Stimulated activated CD8-positive, alpha-beta memory T cell treated with anti-CD3 and anti-CD28 coated beads, Interleukin-15, amount 100 ng/mL, for 1 hour (primary cell): Measurements from ENCODE around the gene PDSS2.

Experiments used
- DNase-seq: peaks from one replicate; pipeline ENCODE4 v3.0.0-alpha.2; 2020; ENCODE audit warnings: low read depth

PDSS2 gene

DNA sequence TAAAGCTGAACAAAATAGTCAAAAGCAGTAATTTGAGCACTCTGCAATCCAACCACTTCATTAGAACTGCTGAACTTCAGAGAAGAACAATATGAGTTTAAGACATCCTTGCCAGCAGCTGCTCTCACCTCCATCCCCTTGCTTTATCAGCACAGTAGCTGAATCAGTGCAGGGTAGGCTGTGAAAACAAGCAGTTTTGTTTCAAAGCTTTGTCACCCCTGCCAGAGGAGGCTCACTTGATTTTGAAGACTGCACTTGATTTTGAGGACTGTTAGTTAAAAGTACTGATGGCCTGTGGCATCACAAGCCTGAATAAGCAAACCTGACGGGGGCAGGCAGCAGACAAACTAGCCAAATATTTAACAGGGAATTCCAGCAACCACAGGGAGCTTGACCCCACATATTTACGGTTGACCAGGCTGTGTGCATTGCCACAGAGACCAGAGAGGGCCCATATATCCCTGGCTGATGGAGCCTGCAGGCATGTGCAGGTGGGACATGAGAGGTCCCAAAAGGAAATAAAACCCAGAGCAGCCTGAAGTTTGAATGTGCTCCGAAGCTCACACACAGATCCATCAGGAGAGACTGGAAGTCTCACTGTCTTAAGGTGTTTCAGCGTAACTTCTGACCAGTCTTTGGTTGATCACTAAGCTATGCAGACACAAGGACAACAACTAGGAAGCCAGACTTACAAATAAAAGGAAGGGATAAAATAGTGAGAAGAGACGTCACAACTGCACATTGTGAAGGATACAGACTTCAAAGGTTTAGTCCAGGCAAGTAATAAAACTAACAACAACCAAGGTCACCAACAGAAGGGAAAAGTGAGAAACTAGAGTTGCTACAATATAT lies 97.4 kb downstream of the PDSS2 start:
- DNase-seq: no peak

- no peak for DNase-seq
Measured at GRCh38 chr6:107360476-107360875, 98.9 kb downstream of the PDSS2 start.

DNA sequence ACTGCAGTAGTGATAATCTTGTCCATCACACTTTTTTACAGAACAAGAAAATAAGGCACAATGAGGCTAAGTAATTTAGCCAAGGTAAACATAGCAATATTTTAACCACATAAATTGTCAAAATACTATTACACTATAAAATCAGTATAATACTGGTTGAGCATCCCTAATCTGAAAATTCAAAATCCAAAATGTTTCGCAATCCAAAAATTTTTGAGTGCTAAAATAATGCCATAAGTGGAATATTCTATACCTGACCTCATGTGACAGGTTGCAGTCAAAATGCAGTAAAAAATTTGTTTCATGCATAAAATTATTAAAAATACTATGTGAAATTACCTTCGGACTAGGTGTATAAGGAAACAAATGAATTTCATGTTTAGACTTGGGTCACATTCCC lies 101.5 kb downstream of the PDSS2 start:
- DNase-seq: no peak

DNA sequence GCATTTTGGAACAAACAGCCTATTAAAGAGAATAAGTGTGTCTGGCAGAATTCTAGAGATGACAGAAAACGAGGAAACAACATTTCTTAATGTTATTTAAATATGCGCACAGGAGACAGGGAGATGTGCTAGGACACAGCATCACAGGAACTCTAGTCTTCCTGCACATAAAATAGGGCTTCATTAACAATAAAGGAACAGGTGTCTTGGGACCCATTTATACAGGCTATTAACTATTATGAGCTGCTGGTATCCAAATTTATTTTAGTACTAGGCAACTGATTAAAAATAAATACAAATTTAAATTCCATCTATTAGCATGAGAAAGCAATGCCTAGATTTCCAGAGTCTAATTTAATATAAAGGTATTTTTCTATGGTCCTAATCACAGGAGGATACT lies 102.3 kb downstream of the PDSS2 start:
- DNase-seq: no peak

DNA sequence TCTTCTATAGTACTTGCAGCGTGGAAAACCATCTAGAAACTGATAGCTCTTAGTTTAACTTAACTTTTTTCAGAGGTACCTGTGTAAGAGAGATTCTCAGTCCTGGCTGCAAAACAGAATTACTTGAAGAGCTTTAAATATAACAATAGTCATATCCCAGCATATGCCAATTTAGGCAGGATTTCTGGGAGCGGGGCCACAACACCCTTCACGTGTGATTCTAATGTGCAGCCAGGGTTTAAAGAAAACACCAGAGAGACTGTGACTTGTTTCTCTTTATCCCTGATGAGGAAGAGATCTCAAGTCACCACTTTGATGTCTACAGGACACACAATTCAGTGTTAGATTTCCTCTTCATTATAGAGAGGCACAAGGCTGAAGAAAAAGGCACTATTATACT lies 103.7 kb downstream of the PDSS2 start:
- DNase-seq: no peak

- DNase-seq: no peak
Measured at GRCh38 chr6:107354451-107354850, 104.9 kb downstream of the PDSS2 start.

DNA sequence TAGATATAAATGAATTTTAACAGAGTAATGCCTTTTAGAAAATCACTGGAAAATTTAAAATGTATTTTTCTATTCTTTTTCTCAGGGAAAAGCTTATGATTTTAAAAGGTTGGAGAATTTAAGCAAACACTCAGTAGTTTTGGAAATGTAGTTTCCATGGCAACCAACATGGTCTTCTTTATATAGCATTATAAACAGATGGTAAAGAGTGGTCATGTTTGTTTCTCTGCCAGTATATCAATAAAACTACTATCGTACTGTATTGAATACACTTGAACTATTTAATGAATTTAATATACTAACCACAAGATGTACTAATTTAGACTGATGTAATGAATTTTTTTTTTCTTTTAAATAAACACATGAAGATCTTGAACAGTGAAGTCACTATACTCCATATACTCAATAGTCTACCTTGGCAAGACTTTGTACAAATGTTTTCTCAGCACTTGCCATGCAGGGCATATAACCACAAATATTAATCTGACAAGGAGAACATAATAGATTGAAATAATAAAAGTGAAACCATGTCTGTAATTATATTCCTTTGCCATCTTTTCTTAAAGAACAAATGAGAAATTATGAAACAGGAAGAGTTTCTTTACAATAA lies 105.5 kb downstream of the PDSS2 start:
- DNase-seq: no peak

GRCh38 chr6:107348224-107348623 lies 111.1 kb downstream of the PDSS2 start:
- DNase-seq: no peak

- DNase-seq: no peak
Measured at GRCh38 chr6:107345393-107345792, 114.0 kb downstream of the PDSS2 start.

GRCh38 chr6:107344981-107345380 lies 114.4 kb downstream of the PDSS2 start:
- DNase-seq: no peak

GRCh38 chr6:107344383-107344782 lies 115.0 kb downstream of the PDSS2 start:
- DNase-seq: no peak

GRCh38 chr6:107342144-107342543 lies 117.2 kb downstream of the PDSS2 start:
- no peak for DNase-seq

- DNase-seq: no peak
Measured at GRCh38 chr6:107340881-107341280, 118.5 kb downstream of the PDSS2 start.

- no peak for DNase-seq
Measured at GRCh38 chr6:107337191-107337741, 122.1 kb downstream of the PDSS2 start.

GRCh38 chr6:107334026-107334425 lies 125.3 kb downstream of the PDSS2 start:
- no peak for DNase-seq

GRCh38 chr6:107333491-107333890 lies 125.9 kb downstream of the PDSS2 start:
- DNase-seq: no peak

DNA sequence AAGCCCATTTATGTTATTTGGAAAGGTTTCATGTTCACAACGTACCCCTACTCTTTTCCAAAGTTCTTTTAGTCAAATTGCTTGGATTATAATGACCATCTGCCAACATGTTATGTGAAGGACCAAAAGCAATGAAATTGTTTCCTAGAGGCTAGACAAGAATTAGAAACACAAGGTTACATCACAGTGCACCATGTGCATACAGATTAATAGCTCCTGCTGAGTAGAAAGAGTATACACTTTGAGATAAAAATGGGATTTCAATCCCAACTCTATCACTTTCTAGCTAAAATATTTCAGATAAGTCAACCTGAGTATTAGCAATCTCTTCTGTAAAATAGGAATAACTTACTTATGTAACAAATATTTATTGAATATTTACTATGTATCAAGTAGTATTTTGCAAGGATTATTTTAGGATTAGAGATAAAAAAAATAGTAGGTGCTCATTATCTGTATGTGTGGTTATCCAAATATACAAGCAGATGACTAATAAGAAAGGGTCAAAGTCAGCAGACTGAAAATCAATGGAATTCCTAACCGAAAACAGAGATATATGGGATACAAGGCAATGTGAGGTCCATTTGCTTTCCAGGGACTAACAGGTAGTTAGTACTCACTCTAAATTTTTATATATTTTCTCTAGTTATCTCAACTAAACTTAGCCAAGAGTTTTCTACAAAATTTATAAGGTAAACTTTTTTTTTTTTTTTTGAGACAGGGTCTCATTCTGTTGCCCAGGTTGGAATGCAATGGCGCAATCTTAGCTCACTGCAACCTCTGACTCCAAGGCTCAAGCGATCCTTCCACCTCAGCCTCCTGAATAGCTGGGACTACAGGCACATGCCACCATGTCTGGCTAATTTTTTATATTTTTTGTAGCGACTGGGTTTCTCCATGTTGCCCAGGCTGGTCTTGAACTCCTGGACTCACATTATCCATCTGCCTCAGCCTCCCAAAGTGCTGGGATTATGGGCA lies 127.7 kb downstream of the PDSS2 start:
- no peak for DNase-seq

DNA sequence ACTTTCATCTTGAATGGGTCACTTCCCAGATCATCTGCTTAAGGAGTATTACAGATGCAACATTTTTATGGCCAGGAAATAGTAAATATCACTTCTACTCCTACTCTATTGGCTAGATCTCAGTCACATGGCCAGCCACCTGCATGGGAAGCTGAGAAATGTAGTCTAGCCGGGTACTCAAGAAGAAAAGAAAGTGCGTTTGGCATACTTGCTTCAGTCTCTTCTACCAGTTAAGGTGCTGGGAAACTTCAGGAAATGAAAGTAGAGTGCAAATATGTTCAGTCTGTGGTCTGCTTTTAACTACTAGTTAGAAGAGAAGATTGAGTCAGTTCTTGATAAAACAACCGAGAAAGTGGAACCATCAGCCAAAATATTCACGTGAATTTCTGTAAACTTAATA lies 129.2 kb downstream of the PDSS2 start:
- DNase-seq: no peak

- no peak for DNase-seq
Measured at GRCh38 chr6:107329063-107329860, 130.1 kb downstream of the PDSS2 start.

DNA sequence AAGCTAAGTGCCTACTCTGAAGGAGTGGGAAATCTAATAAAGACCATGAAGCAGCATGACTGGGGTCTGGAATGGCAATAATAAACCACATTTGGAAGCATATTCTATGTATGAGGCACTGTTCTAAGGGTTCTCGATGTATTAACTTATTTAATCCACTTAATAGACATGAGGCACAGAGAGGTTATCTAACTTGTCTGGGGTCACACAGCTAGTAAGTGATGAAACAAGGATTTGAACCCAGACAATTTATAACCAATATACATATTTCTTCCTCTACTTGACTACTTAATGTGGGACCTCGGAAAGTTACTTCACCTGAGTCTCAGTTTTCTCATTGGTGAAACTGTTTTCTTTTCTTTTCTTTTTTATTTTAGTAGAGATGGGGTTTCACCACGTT lies 131.3 kb downstream of the PDSS2 start:
- DNase-seq: no peak

DNA sequence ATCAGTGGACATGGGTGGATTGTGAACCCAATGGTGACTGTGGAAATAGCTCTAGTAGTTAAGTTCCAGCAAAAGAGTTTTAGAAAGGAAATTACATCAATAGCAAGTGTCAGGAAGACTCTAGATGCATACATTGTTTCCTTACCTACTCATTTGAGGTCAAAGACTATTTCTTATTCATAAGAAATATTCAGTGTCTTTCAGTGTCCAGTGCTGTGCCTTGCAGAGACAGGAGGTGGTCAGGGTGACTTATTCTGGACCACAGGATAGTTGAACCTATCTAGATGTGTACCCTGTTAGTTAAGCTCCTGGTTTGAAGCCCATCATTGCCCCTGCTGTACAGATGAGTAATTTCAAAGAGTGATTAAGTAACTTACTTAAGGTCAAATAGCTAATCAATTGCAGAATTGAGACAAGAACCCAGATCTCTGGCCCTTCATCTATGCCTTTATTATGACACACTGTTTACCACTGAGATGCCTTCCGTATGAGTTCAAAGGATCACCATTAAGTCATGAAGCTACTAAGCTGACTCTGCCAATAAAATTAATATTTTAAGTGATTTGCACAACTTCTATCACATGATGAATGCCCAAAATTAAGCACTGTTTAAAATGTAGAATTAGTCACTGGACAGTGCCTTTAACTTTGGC lies 136.1 kb downstream of the PDSS2 start:
- DNase-seq: no peak
